B cell (primary cell): ENCODE measurements around the gene GRAMD2B. TPM values are rescaled to one million over a fixed set of nuclear protein-coding genes. Genes with fewer than 3 reads are reported as not detected.
A peak's percentile ranks its signal among the peaks of the same experiment; 100 is the strongest.

ENCODE experiments used
- ATAC-seq: fragments of 200-7000 bp; cut with Tn5 transposase; one replicate; pipeline ENCODE4 v1.10.0; 2021; ENCODE audit warnings: low read depth, mild to moderate bottlenecking, moderate number of reproducible peaks, moderate library complexity
- CTCF ChIA-PET: fragments of 350-600 bp; sonication (Branson Sonifier 250); formaldehyde crosslinking; loops from one replicate; lab custom pipeline; 2021; ENCODE audit warnings: antibody characterized with exemption, inconsistent platforms; lab: Charles Lee
- POLR2A ChIA-PET: fragments of 350-600 bp; sonication (Branson Sonifier 250); formaldehyde crosslinking; loops from one replicate; lab custom pipeline; 2021; ENCODE audit warnings: antibody characterized with exemption; lab: Charles Lee
- DNase-seq: peaks from one replicate; pipeline ENCODE4 v3.0.0; 2013
- H2AFZ ChIP-seq: 2 replicates; pipeline ENCODE4 v1.6.1; 2012; ENCODE audit warnings: mild to moderate bottlenecking, low read depth, low read length; ENCODE audit not compliant: insufficient read depth, poor library complexity, severe bottlenecking
- H3K27ac ChIP-seq, 2 donors: 1 replicate in 1 of 2; 2 replicates in 1 of 2; pipeline ENCODE4 v1.5.1; 2012 to 2013; ENCODE audit warnings: low read length in 2 of 2, mild to moderate bottlenecking in 2 of 2, moderate library complexity in 1 of 2
- H3K27me3 ChIP-seq, 4 experiments: fragments of 200-600 bp in 1 of 4; sonication (generic) in 1 of 4; replicated peaks in 1 of 4; 1 replicate in 2 of 4; 2 replicates in 2 of 4; pipeline versions ENCODE4 v1.6.1 to v1.7.0; 2013 to 2016; ENCODE audit warnings: low read length in 3 of 4, mild to moderate bottlenecking in 2 of 4, mixed read lengths in 1 of 4, moderate library complexity in 1 of 4; ENCODE audit not compliant: insufficient read depth in 4 of 4, control insufficient read depth in 3 of 4; ENCODE audit errors: control extremely low read depth in 1 of 4
- H3K36me3 ChIP-seq, 2 experiments: replicated peaks in 1 of 2; 1 replicate in 1 of 2; 2 replicates in 1 of 2; pipeline versions ENCODE4 v1.6.1 to v1.7.1; 2013; ENCODE audit warnings: low read length in 1 of 2; ENCODE audit not compliant: insufficient read depth in 2 of 2, control insufficient read depth in 1 of 2; ENCODE audit errors: control extremely low read depth in 1 of 2, extremely low read depth in 1 of 2
- H3K4me1 ChIP-seq, 2 donors: fragments of 200-600 bp in 1 of 2; sonication (generic) in 1 of 2; 1 replicate in 1 of 2; 2 replicates in 1 of 2; pipeline versions ENCODE4 v1.5.1 to v1.6.1; 2013 to 2017; ENCODE audit warnings: low read length in 2 of 2; ENCODE audit not compliant: control insufficient read depth in 2 of 2, insufficient read depth in 2 of 2
- H3K4me2 ChIP-seq: replicated peaks from 2 replicates; pipeline ENCODE3; 2012; ENCODE audit warnings: mild to moderate bottlenecking, low read depth, low read length; ENCODE audit not compliant: poor library complexity, severe bottlenecking
- H3K4me3 ChIP-seq, 5 experiments: fragments of 200-600 bp in 1 of 5; sonication (generic) in 1 of 5; 1 replicate in 3 of 5; 2 replicates in 2 of 5; pipeline versions ENCODE4 v1.5.1 to v1.7.0; 2011 to 2016; ENCODE audit warnings: low read length in 4 of 5, mild to moderate bottlenecking in 4 of 5, low read depth in 2 of 5, control low read depth in 1 of 5, moderate library complexity in 1 of 5; ENCODE audit not compliant: insufficient read depth in 1 of 5; ENCODE audit errors: control extremely low read depth in 1 of 5, extremely low read depth in 1 of 5
- H3K79me2 ChIP-seq: fragments of 200-600 bp; sonication (generic); one replicate; pipeline ENCODE4 v1.6.0; 2016; ENCODE audit warnings: low read length; ENCODE audit not compliant: control insufficient read depth, insufficient read depth
- H3K9ac ChIP-seq: fragments of 200-600 bp; sonication (generic); 2 replicates; pipeline ENCODE4 v1.6.1; 2017; ENCODE audit warnings: mild to moderate bottlenecking, low read length, moderate library complexity
- H3K9me3 ChIP-seq, 3 donors: one replicate each; pipeline versions ENCODE4 v1.6.1 to v1.7.1; 2013; ENCODE audit warnings: low read length in 2 of 3; ENCODE audit not compliant: control insufficient read depth in 2 of 3, insufficient read depth in 1 of 3; ENCODE audit errors: control extremely low read depth in 1 of 3
- H4K20me1 ChIP-seq: 2 replicates; pipeline ENCODE4 v1.6.0; 2012; ENCODE audit warnings: mild to moderate bottlenecking, low read length; ENCODE audit not compliant: insufficient read depth, control insufficient read depth, poor library complexity, severe bottlenecking
- H3K27ac Mint-ChIP-seq: one replicate; pipeline ENCODE4 v1.8.0; 2021; ENCODE audit warnings: mixed read lengths
- H3K27me3 Mint-ChIP-seq: one replicate; pipeline ENCODE4 v1.8.0; 2021; ENCODE audit warnings: mixed read lengths
- H3K4me1 Mint-ChIP-seq: one replicate; pipeline ENCODE4 v1.8.0; 2021; ENCODE audit warnings: mixed read lengths
- H3K4me3 Mint-ChIP-seq: one replicate; pipeline ENCODE4 v1.8.0; 2021; ENCODE audit warnings: mixed read lengths
- H3K9me3 Mint-ChIP-seq: one replicate; pipeline ENCODE4 v1.8.0; 2022; ENCODE audit warnings: mixed read lengths; ENCODE audit not compliant: insufficient read depth
- CTCF ChIP-seq: fragments of 200-600 bp; IDR thresholded peaks from one replicate; pipeline ENCODE4 v1.8.0; 2022; ENCODE audit warnings: antibody characterized with exemption, mild to moderate bottlenecking
- EZH2 ChIP-seq: IDR thresholded peaks from 2 replicates; pipeline ENCODE4 v1.6.1; 2012; ENCODE audit warnings: borderline replicate concordance, low read depth, mild to moderate bottlenecking, moderate library complexity, low read length; ENCODE audit not compliant: insufficient read depth, poor library complexity, severe bottlenecking
- whole genome bisulfite sequencing: methylation state at CpG from one replicate; pipeline ENCODE4 v1.1.5; 2013; ENCODE audit warnings: missing lambda C conversion rate; ENCODE audit not compliant: insufficient coverage; 5-methylcytosine and 5-hydroxymethylcytosine counted together
- intact Hi-C: fragments of 100-400 bp; cut with micrococcal nuclease; formaldehyde crosslinking; loops from one replicate; pipeline ENCODE4 v1.10.0; 2022
- polyA plus RNA-seq: library from polyadenylated mRNA; depleted of rRNA; stranded (reverse); fragments of >200 nt; gene quantifications from 2 replicates; pipeline ENCODE4 v1.2.3, GENCODE V29; 2012
- total RNA-seq, 2 donors: library from RNA; stranded (reverse); fragments of 120-200 nt in 1 of 2; gene quantifications; 1 replicate in 1 of 2; 2 replicates in 1 of 2; pipeline versions ENCODE4 v1.2.3 to v1.2.4, GENCODE V29; 2013 to 2022

The GRAMD2B gene
- total and polyA plus RNA-seq, 2 donors (not counting 1 experiment from before 2014, with no cell fraction given) = 0.86 to 3.6 TPM

GRCh38 chr5:126450907-126451306, 27.7 kb downstream of the GRAMD2B start:
- ChIA-PET CTCF (no interaction called here), POLR2A (no interaction called here)
- Histone ChIP-seq H3K4me3 (no peak overlapping the region), H3K4me1 (peaks cover 5 to 7% of the 10 kb centered on the region in 2 donors), H2AFZ (no peak overlapping the region), H3K9ac (no peak overlapping the region), H4K20me1 (no peaks in the 10 kb centered on the region), H3K36me3 (no peaks in the 10 kb centered on the region), H3K27ac (no peak overlapping the region), H3K27me3 (no peaks in the 10 kb centered on the region), H3K79me2 (no peaks in the 10 kb centered on the region), H3K9me3 (no peaks in the 10 kb centered on the region), H3K4me2 (no peak overlapping the region)
- Mint-ChIP-seq H3K4me1 (peaks cover 12% of the 10 kb centered on the region), H3K9me3 (no peaks in the 10 kb centered on the region), H3K27ac (no peak overlapping the region), H3K27me3 (no peaks in the 10 kb centered on the region), H3K4me3 (peak overlapping the region; percentile 79)
- DNase-seq (no peak), ATAC-seq (no peak)
- 80% methylated on average over 1 of the region's 5 CpGs for WGBS
- TF ChIP-seq EZH2 = no peak
- TF ChIP-seq CTCF = no peak
- intact Hi-C loops = no loop called here

- Histone ChIP-seq H3K27me3 (no peaks in the 10 kb centered on the region), H4K20me1 (no peaks in the 10 kb centered on the region), H3K4me2 (no peak overlapping the region), H3K36me3 (no peaks in the 10 kb centered on the region), H3K4me1 (peaks cover 5 to 7% of the 10 kb centered on the region in 2 donors), H3K9me3 (no peaks in the 10 kb centered on the region), H3K79me2 (no peaks in the 10 kb centered on the region), H3K4me3 (no peak overlapping the region), H2AFZ (no peak overlapping the region), H3K27ac (no peak overlapping the region), H3K9ac (no peak overlapping the region)
- Mint-ChIP-seq H3K27ac (no peak overlapping the region), H3K4me3 (no peak overlapping the region), H3K27me3 (no peaks in the 10 kb centered on the region), H3K4me1 (peaks cover 12% of the 10 kb centered on the region), H3K9me3 (no peaks in the 10 kb centered on the region)
- WGBS = 92% methylated on average over 1 of the region's 1 CpG
- no peak for ATAC-seq
- TF ChIP-seq EZH2 (no peak), CTCF (no peak)
- ChIA-PET POLR2A (no interaction called here), CTCF (interaction anchor here (0.5 kb wide), 1 partner anchor 143 kb away, joined by 3 read pairs; no protein-coding TSS in a partner anchor)
- intact Hi-C loops = no loop called here
- DNase-seq = no peak
These were observed 29.3 kb downstream of the GRAMD2B start for GRCh38 chr5:126452477-126452876.
